Neural progenitor cell (in vitro differentiated cells): ENCODE results near the gene ASXL2. TPM values are rescaled to one million over a fixed set of nuclear protein-coding genes. Genes with fewer than 3 reads are reported as not detected.
"Not testable (repeated sequence)": the region's sequence is repeated elsewhere in the genome, so short reads cannot be mapped to it uniquely, and the experiment has no call there.

ENCODE experiments used
- DNase-seq: peaks from one replicate; pipeline ENCODE4 v3.0.0-alpha.2; 2016; ENCODE audit warnings: low spot score
- H2AFZ ChIP-seq: fragments of 200-600 bp; sonication (generic); replicated peaks from 2 replicates; pipeline ENCODE4 v1.6.1; 2016; ENCODE audit warnings: antibody characterized with exemption
- H3F3A ChIP-seq: fragments of 200-600 bp; sonication (generic); 2 replicates; pipeline ENCODE4 v1.6.1; 2016; ENCODE audit warnings: antibody characterized with exemption, low read depth
- H3K27ac ChIP-seq: fragments of 200-600 bp; sonication (generic); 2 replicates; pipeline ENCODE4 v1.5.1; 2016; ENCODE audit warnings: mild to moderate bottlenecking
- H3K27me3 ChIP-seq: fragments of 200-600 bp; sonication (generic); 2 replicates; pipeline ENCODE4 v1.6.1; 2016; ENCODE audit warnings: mild to moderate bottlenecking, moderate library complexity
- H3K36me3 ChIP-seq: fragments of 200-600 bp; sonication (generic); 2 replicates; pipeline ENCODE4 v1.5.1; 2016
- H3K4me1 ChIP-seq: fragments of 200-600 bp; sonication (generic); 2 replicates; pipeline ENCODE4 v1.6.1; 2016; ENCODE audit warnings: mixed run types
- H3K4me2 ChIP-seq: fragments of 200-600 bp; sonication (generic); 2 replicates; pipeline ENCODE4 v1.6.1; 2016
- H3K4me3 ChIP-seq: fragments of 200-600 bp; sonication (generic); 2 replicates; pipeline ENCODE4 v1.5.1; 2016
- H3K79me2 ChIP-seq: fragments of 200-600 bp; sonication (generic); 2 replicates; pipeline ENCODE4 v1.6.1; 2016; ENCODE audit warnings: low read depth
- H3K9ac ChIP-seq: fragments of 200-600 bp; sonication (generic); 2 replicates; pipeline ENCODE4 v1.6.1; 2016
- H3K9me3 ChIP-seq: fragments of 200-600 bp; sonication (generic); 2 replicates; pipeline ENCODE4 v1.5.1; 2016; ENCODE audit warnings: low read depth
- H4K20me1 ChIP-seq: fragments of 200-600 bp; sonication (generic); 2 replicates; pipeline ENCODE4 v1.6.1; 2016; ENCODE audit warnings: low read depth
- H3K27ac Mint-ChIP-seq: 3 replicates; pipeline ENCODE4 v1.8.0; 2021; ENCODE audit warnings: mixed read lengths
- H3K27me3 Mint-ChIP-seq: 2 replicates; pipeline ENCODE4 v1.8.0; 2022; ENCODE audit warnings: low read depth, mild to moderate bottlenecking, inconsistent platforms, moderate library complexity, mixed read lengths; ENCODE audit not compliant: insufficient read depth
- H3K36me3 Mint-ChIP-seq: 3 replicates; pipeline ENCODE4 v1.8.0; 2021; ENCODE audit warnings: mixed read lengths
- H3K4me1 Mint-ChIP-seq: 3 replicates; pipeline ENCODE4 v1.8.0; 2021; ENCODE audit warnings: mixed read lengths
- H3K4me3 Mint-ChIP-seq: 3 replicates; pipeline ENCODE4 v1.8.0; 2021; ENCODE audit warnings: mild to moderate bottlenecking, moderate library complexity, mixed read lengths
- H3K9me3 Mint-ChIP-seq: 3 replicates; pipeline ENCODE4 v1.8.0; 2020; ENCODE audit warnings: mixed read lengths
- EZH2 ChIP-seq: fragments of 200-600 bp; sonication (generic); IDR thresholded peaks from 2 replicates; pipeline ENCODE4 v1.6.1; 2017; ENCODE audit warnings: antibody characterized with exemption, mild to moderate bottlenecking, moderate library complexity
- EZH2phosphoT487 ChIP-seq: fragments of 200-600 bp; sonication (generic); IDR thresholded peaks from 2 replicates; pipeline ENCODE4 v1.6.1; 2017; ENCODE audit warnings: antibody characterized with exemption
- total RNA-seq: library from RNA; depleted of rRNA; stranded (reverse); fragments of >200 nt; gene quantifications from 2 replicates; pipeline ENCODE4 v1.2.3, GENCODE V29; 2015; ENCODE audit warnings: low replicate concordance
- TF ChIP-seq, protein P1 (sequence below): fragments of 200-600 bp; sonication (generic); IDR thresholded peaks from 2 replicates; pipeline ENCODE4 v1.5.1; 2017; ENCODE audit warnings: antibody characterized with exemption, mild to moderate bottlenecking

ASXL2 gene
- total RNA-seq, 1 donor from 2014 or later = 8.7 TPM

DNA sequence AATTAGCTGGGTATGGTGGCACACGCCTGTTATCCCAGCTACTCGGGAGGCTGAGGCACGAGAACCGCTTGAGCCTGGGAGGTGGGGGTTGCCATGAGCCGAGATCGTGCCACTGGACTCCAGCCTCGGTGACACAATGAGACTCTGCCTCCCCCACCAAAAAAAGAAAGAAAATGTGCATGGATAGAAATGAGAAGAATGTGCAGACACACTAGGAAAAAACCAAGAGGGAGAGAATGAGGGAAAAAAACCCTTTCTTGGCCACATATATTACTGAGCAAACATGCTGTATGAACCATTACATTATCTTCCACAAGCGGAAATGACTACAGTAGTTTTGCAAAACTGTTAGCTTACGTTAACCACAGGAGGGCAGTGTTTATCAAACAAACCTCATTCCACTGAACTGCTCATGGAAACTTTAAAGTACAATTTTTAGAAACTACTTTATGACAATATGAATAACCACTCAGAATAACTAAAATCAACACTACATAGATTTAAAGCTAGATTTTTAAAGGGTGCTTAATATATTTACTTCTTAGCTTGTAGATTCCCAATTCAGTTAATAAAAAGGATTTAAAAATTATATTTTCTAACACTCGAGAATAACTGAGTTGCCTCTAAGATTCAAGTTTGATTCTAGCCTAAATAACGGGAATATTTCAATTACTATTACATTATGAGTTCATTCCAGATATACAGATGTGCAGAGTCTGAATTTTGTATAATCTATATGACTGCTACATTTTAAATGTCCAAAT, 26.4 kb downstream of the ASXL2 start:
- TF ChIP-seq EZH2 (no peak), EZH2phosphoT487 (no peak)
- TF ChIP-seq, protein P1, sequence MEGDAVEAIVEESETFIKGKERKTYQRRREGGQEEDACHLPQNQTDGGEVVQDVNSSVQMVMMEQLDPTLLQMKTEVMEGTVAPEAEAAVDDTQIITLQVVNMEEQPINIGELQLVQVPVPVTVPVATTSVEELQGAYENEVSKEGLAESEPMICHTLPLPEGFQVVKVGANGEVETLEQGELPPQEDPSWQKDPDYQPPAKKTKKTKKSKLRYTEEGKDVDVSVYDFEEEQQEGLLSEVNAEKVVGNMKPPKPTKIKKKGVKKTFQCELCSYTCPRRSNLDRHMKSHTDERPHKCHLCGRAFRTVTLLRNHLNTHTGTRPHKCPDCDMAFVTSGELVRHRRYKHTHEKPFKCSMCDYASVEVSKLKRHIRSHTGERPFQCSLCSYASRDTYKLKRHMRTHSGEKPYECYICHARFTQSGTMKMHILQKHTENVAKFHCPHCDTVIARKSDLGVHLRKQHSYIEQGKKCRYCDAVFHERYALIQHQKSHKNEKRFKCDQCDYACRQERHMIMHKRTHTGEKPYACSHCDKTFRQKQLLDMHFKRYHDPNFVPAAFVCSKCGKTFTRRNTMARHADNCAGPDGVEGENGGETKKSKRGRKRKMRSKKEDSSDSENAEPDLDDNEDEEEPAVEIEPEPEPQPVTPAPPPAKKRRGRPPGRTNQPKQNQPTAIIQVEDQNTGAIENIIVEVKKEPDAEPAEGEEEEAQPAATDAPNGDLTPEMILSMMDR = peak; percentile 75
- Histone ChIP-seq H3K4me3 (no peak overlapping the region), H3K79me2 (peaks cover 61% of the 10 kb centered on the region), H3K36me3 (no peaks in the 10 kb centered on the region), H4K20me1 (peaks cover 23% of the 10 kb centered on the region), H3K4me2 (peak overlapping the region; percentile 48), H3K27ac (no peak overlapping the region), H2AFZ (no peak overlapping the region), H3F3A (peaks cover 14% of the 10 kb centered on the region), H3K4me1 (peaks cover 16% of the 10 kb centered on the region), H3K9me3 (no peaks in the 10 kb centered on the region), H3K9ac (no peak overlapping the region), H3K27me3 (no peaks in the 10 kb centered on the region)
- DNase-seq = peak; percentile 60
- H3K4me1 Mint-ChIP-seq = peaks cover 4% of the 10 kb centered on the region
- peak overlapping the region; percentile 11 for H3K27ac Mint-ChIP-seq
- H3K9me3 Mint-ChIP-seq = no peaks in the 10 kb centered on the region
- H3K4me3 Mint-ChIP-seq = no peak overlapping the region
- H3K36me3 Mint-ChIP-seq = peaks cover 2% of the 10 kb centered on the region
- H3K27me3 Mint-ChIP-seq = peaks cover 3% of the 10 kb centered on the region

DNA sequence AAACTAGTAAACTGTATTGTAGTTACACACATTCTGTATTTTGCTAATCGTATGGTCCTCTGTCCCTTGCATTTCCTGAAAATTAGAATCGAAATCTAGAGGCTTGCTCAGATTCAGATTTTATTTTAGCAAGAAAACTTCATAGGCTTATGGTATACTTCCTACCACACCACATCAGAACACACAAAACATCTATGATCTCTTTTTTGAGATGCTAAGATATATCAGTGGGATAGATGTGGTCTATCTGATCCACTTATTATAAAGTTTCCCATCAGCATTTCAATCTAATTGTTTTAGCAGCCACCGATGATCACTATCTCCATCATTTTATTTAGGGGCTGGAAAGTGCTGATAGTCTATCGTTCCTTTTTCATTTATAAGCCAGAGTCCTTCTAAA, 27.9 kb downstream of the ASXL2 start:
- Histone ChIP-seq H4K20me1 (peaks cover 23% of the 10 kb centered on the region), H3K79me2 (peaks cover 65% of the 10 kb centered on the region), H3K4me1 (peaks cover 16% of the 10 kb centered on the region), H3F3A (peaks cover 14% of the 10 kb centered on the region)
- H3K27me3 ChIP-seq, DNase-seq, H3K4me2 ChIP-seq, H3K27ac Mint-ChIP-seq, H2AFZ ChIP-seq, H3K36me3 ChIP-seq, H3K9ac ChIP-seq, H3K4me3 Mint-ChIP-seq, H3K9me3 Mint-ChIP-seq, H3K4me3 ChIP-seq, H3K27ac ChIP-seq, H3K9me3 ChIP-seq, H3K4me1 Mint-ChIP-seq, H3K27me3 Mint-ChIP-seq, H3K36me3 Mint-ChIP-seq: not testable (repeated sequence)

DNA sequence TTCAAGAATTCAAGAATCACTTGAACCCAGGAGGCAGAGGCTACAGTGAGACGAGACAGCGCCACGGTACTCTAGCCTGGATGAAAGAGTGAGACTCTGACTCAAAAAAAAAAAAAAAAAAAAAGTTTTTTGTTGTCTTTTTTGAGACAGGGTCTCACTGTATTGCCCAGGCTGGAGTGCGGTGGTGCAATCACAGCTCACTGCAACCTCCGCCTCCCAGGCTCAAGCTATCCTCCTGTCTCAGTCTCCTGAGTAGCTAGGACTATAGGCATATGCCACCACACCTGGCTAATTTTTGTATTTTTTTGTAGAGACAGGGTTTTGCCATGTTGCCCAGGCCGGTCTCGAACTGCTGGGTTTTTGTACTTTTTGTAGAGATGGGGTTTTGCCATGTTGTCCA, 28.9 kb downstream of the ASXL2 start:
- peaks cover 14% of the 10 kb centered on the region for H3F3A ChIP-seq
- H3K36me3 ChIP-seq, H3K27ac ChIP-seq, H3K36me3 Mint-ChIP-seq, H3K27me3 Mint-ChIP-seq, H3K27me3 ChIP-seq, H3K9me3 ChIP-seq, H3K9me3 Mint-ChIP-seq, H3K9ac ChIP-seq, DNase-seq, H3K27ac Mint-ChIP-seq, H3K4me3 ChIP-seq, H3K4me1 Mint-ChIP-seq, H3K4me3 Mint-ChIP-seq, H2AFZ ChIP-seq, H3K4me2 ChIP-seq: not testable (repeated sequence)
- H3K4me1 ChIP-seq = peaks cover 16% of the 10 kb centered on the region
- H4K20me1 ChIP-seq = peaks cover 22% of the 10 kb centered on the region
- peaks cover 59% of the 10 kb centered on the region for H3K79me2 ChIP-seq

DNA sequence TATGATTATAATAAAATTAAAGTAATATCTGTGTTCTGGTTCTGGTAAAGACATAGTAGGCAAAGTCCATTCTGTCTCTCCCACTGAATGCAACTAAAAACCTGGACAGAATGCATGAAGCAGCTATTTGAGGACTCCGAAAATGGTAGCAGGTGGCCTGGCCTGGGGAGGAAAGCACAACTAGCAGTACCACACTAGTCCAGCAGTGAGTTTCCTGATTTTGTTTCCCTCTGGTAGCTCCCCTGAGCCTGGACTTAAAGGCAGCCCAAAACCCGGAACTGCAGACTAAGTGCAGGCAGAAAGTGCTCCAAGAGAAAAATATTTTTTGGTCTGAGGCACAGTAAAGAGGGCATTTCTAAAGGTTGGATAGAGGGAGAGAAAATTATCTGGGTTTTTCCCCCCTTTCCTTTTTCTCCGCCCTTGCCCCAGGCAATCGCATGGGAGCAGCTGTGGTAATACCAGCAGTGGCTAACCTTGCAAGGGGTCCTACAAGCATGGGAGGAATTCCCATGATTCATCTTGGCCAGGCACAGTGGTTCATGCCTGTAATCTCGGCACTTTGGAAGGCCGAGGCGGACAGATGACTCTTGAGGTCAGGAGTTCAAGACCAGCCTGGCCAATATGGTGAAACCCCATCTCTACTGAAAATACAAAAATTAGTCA, 32.3 kb downstream of the ASXL2 start:
- no peak overlapping the region for H3K27ac ChIP-seq
- no peaks in the 10 kb centered on the region for H3K4me1 Mint-ChIP-seq
- no peak overlapping the region for H3K4me3 ChIP-seq
- H3K27ac Mint-ChIP-seq = no peak overlapping the region
- H3K4me2 ChIP-seq = no peak overlapping the region
- H3K9ac ChIP-seq = no peak overlapping the region
- H3K79me2 ChIP-seq = peaks cover 34% of the 10 kb centered on the region
- TF ChIP-seq EZH2phosphoT487 (no peak), EZH2 (no peak)
- TF ChIP-seq, protein P1 = no peak
- H2AFZ ChIP-seq = no peak overlapping the region
- H3K9me3 Mint-ChIP-seq = no peaks in the 10 kb centered on the region
- H3K27me3 Mint-ChIP-seq = no peaks in the 10 kb centered on the region
- H3K4me3 Mint-ChIP-seq = no peak overlapping the region
- no peaks in the 10 kb centered on the region for H3K36me3 ChIP-seq
- H3K9me3 ChIP-seq = no peaks in the 10 kb centered on the region
- peaks cover 5% of the 10 kb centered on the region for H3K36me3 Mint-ChIP-seq
- H4K20me1 ChIP-seq = no peaks in the 10 kb centered on the region
- no peak for DNase-seq
- H3K27me3 ChIP-seq = no peaks in the 10 kb centered on the region
- no peaks in the 10 kb centered on the region for H3F3A ChIP-seq
- no peaks in the 10 kb centered on the region for H3K4me1 ChIP-seq
